Erythroblast (primary cell): ENCODE data around the gene KRTAP12-1.
"Not testable (repeated sequence)": the region's sequence is repeated elsewhere in the genome, so short reads cannot be mapped to it uniquely, and the experiment has no call there.

Experiments
- DNase-seq, 2 experiments: peaks; one replicate each; lab custom pipeline; 2025; lab: John Stamatoyannopoulos, UW
- GATA1 ChIP-seq: IDR thresholded peaks from 2 replicates; pipeline ENCODE4 v1.6.1; 2011; ENCODE audit warnings: low read depth, mild to moderate bottlenecking, control low read depth, low read length, moderate library complexity
- POLR2A ChIP-seq: IDR thresholded peaks from 2 replicates; pipeline ENCODE4 v1.6.1; 2011; ENCODE audit warnings: mild to moderate bottlenecking, low read length

The KRTAP12-1 gene

GRCh38 chr21:44657635-44658540, 24.1 kb downstream of the KRTAP12-1 start, which contains the start of gene KRTAP12-3:
TSS of gene KRTAP12-3 (plus strand) at chr21:44657932. CDS start at chr21:44657980, 48 bp downstream.
- DNase-seq: no peak
- TF ChIP-seq POLR2A: no peak
- TF ChIP-seq GATA1: no peak

- no peak for DNase-seq
- no peak for TF ChIP-seq GATA1
- no peak for TF ChIP-seq POLR2A
These were observed 25.1 kb downstream of the KRTAP12-1 start for GRCh38 chr21:44656868-44657267.

- TF ChIP-seq GATA1 (no peak), POLR2A (no peak)
- DNase-seq: no peak
These were observed 27.3 kb downstream of the KRTAP12-1 start, which contains the start of gene KRTAP12-4 for GRCh38 chr21:44654576-44655175. TSS of gene KRTAP12-4 (minus strand) at chr21:44654659. CDS start at chr21:44654614, 45 bp downstream.

- TF ChIP-seq GATA1: no peak
- no peak for TF ChIP-seq POLR2A
- no peak for DNase-seq
These were observed 28.0 kb downstream of the KRTAP12-1 start for GRCh38 chr21:44653656-44654575.

- DNase-seq: no peak
These were observed 28.8 kb downstream of the KRTAP12-1 start for GRCh38 chr21:44653123-44653522.

GRCh38 chr21:44650973-44651675, 30.8 kb downstream of the KRTAP12-1 start:
- no peak for DNase-seq
- TF ChIP-seq POLR2A (no peak), GATA1 (no peak)

More at GRCh38 chr21:44653123-44653522, 28.8 kb downstream of the KRTAP12-1 start:
- TF ChIP-seq GATA1 (no peak), POLR2A (no peak)

GRCh38 chr21:44650265-44650972, 31.5 kb downstream of the KRTAP12-1 start:
- TF ChIP-seq POLR2A (no peak), GATA1 (no peak)
- no peak for DNase-seq

- no peak for DNase-seq
- TF ChIP-seq GATA1: no peak
- TF ChIP-seq POLR2A: no peak
These were observed 32.4 kb downstream of the KRTAP12-1 start for GRCh38 chr21:44649521-44650100.

- DNase-seq: no peak
- TF ChIP-seq POLR2A: no peak
These were observed 33.2 kb downstream of the KRTAP12-1 start for GRCh38 chr21:44648557-44649311.

- TF ChIP-seq GATA1 (no peak), POLR2A (no peak)
- DNase-seq: no peak
These were observed 34.8 kb downstream of the KRTAP12-1 start for GRCh38 chr21:44647222-44647552.

- DNase-seq: not testable (repeated sequence)
These were observed 35.4 kb downstream of the KRTAP12-1 start, which contains the start of gene KRTAP10-11 for GRCh38 chr21:44646366-44647221. TSS of gene KRTAP10-11 (plus strand) at chr21:44646414. CDS start at chr21:44646459, 45 bp downstream.
